Measurements from ENCODE around the gene ZNF74.

The ZNF74 gene

DNA sequence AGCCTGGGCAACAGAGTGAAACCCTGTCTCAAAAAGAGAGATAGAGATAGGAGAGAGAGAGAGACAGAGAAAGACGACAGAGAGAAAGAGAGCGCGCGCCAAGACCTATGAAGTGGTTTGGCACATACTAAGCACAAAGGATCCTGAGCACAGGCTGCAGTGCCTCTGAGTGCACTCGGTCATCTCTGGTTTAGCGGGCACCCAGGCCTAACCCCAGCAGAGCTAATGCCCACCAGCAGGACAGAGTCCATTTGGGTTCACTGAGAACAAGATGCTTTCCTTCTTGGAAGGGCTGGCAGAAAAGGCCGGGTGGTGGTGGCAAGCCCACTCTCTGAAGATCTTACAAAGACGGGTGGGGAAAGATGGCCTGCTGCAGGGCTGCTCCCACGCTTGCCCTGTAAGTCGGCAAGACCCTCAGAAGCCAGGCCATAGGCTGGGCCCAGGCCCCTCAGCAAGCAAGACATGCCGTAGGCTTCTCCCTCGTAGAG is 40.4 kb downstream of the ZNF74 start:
- H3K4me3 ChIP-seq (ENCODE audit: low read length), result no peak overlapping the region
- DNase-seq (ENCODE audit: low read depth), result no peak
- no peak for TF ChIP-seq CTCF (conservative IDR thresholded peaks at IDR 0.05; ENCODE audit: low read depth, low read length)

GRCh38 chr22:20434773-20435172 is 40.8 kb downstream of the ZNF74 start:
- no peak for TF ChIP-seq CTCF (conservative IDR thresholded peaks at IDR 0.05; ENCODE audit: low read depth, low read length)
- DNase-seq (ENCODE audit: low read depth), result no peak
- H3K4me3 ChIP-seq (ENCODE audit: low read length), result no peak overlapping the region

DNA sequence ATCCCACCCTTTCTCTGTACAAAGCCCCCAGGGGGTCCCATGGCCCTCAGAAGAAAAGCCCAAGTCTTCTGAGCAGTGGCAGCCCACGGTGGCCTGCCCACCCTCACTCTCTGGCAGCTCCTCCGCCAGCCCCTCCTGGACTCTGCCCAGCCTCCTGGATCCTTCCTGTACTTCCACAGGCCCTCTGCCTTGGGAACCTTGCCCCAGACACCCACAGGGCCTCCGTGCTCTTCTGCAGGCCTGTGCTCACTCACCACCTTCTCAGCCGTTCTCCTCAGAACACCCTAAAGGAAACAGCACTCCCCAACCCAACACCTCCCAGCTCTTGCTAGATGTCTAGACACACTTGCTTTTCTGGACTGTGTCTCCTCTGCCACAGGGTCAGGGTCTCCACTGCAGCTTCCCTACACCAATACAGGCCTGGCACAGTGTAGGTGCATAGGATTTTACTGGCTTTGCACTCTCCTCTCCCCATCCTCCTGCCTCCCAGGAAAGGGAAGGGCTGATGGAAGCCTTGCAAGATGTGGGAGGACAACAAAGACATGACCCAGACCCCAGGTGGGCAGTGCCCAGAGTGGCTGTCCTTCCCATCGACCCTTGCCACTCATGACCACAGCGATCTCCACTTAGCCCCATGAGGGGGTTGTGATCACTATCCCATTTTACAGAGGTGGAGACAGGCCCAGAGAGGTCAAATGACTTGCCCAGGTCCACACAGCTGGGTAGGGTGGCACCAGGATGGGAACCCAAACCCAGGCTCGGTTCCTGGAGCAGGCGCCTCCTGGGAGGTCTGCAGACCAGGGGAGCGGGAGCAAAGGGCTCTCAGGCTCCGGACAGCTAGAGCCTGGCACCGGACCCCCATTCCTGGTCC is 41.7 kb downstream of the ZNF74 start:
- TF ChIP-seq CTCF (conservative IDR thresholded peaks at IDR 0.05; ENCODE audit: low read depth, low read length), result no peak
- DNase-seq (ENCODE audit: low read depth), result no peak
- peak overlapping the region; percentile 58 for H3K4me3 ChIP-seq (ENCODE audit: low read length)

DNA sequence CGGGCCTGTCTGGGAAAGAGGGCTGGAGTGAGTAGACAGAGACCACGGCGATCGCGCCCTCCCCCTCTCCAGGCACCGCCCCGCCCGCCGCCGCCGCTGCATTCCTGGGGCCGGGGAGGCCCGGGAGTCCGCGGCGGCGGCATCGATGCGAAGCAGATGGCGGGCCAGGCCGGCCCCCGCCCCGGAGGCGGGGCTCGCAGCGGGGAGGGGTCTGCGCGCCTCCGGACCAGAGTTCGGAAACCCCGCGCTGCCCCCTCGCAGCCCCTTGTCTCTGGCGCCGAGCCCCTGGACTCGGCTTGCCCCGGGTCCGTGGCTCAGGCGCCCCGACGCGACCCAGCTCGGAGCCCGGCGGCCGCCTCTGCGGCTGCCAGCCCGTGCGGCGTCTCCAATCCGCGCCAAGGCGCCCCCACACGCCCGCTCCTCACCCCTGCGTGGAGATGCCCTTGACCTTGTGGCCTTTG is 42.4 kb downstream of the ZNF74 start:
- DNase-seq (ENCODE audit: low read depth), result no peak
- peak overlapping the region; percentile 58 for H3K4me3 ChIP-seq (ENCODE audit: low read length)
- no peak for TF ChIP-seq CTCF (conservative IDR thresholded peaks at IDR 0.05; ENCODE audit: low read depth, low read length)

DNA sequence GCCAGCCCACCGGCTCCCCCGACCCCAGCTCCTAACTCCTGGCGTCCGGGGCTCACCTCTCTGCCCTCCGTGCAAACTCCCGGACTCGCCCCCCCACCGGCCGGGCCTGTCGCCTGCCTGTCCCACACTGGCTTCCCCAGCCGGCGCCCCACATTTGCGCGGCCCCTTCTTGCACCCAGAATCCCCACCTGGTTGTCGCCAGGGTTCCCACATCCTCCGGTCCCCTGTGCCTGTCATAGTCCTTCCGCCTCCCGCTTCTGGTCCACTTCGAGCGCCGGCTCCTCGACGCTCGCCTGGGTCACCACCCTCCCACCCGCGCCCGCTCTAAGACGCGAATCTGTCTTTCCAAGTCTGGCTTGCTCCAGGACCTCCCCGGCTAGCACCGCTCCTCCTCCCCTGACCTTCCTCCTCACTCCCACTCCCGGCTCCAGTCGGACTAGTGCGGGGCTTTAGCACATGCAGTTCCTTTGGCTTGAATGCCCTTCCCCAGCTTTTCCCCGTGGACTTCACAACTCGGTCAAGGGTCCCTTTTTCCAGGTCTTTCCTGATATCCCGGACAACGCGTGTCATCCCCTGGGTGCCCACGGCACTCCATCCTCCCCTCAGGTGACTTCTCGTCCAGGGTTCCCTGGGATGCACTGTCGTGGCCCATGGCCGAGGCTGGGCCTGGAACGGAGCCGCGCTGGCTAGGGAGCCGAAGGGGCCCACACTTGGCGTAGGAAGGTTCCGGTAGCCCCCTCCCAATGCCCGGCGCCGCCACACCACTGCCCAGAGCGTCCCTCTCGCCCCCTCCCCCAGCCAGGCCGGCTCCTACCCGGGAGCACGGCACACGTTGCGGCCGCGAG is 43.0 kb downstream of the ZNF74 start:
- no peak for TF ChIP-seq CTCF (conservative IDR thresholded peaks at IDR 0.05; ENCODE audit: low read depth, low read length)

GRCh38 chr22:20437613-20438426 is 43.9 kb downstream of the ZNF74 start, which contains the start of gene SCARF2:
TSS of gene SCARF2 (minus strand) at chr22:20437825. CDS start at chr22:20437754, 71 bp downstream.
- DNase-seq (ENCODE audit: low read depth), result no peak
- TF ChIP-seq CTCF (conservative IDR thresholded peaks at IDR 0.05; ENCODE audit: low read depth, low read length), result no peak

More for the DNA sequence above, 43.0 kb downstream of the ZNF74 start:
- H3K4me3 ChIP-seq (ENCODE audit: low read length), result peak overlapping the region; percentile 58
- no peak for DNase-seq (ENCODE audit: low read depth)

More at GRCh38 chr22:20437613-20438426, 43.9 kb downstream of the ZNF74 start, which contains the start of gene SCARF2:
- H3K4me3 ChIP-seq (ENCODE audit: low read length), result peak within 1 kb of the TSS; percentile 58
